Right cardiac atrium (tissue), 5 donors: Measurements from ENCODE around the gene CCDC91. TPM values are rescaled to one million over a fixed set of nuclear protein-coding genes. Genes with fewer than 3 reads are reported as not detected.

Experiments used
- ATAC-seq, 2 donors: fragments of 200-7000 bp; cut with Tn5 transposase; one replicate each; pipeline versions ENCODE4 v1.8.0 to v1.9.1; 2020; ENCODE audit warnings: moderate library complexity in 2 of 2, mild to moderate bottlenecking in 1 of 2
- DNase-seq, 3 donors: peaks; one replicate each; pipeline ENCODE4 v3.0.0-alpha.2; 2020
- H3K27ac ChIP-seq: one replicate; pipeline ENCODE4 v1.5.1; 2013; ENCODE audit warnings: mild to moderate bottlenecking, low read length, control low read depth, moderate library complexity
- H3K27me3 ChIP-seq: one replicate; pipeline ENCODE4 v1.6.1; 2013; ENCODE audit not compliant: control insufficient read depth, insufficient read depth
- H3K4me1 ChIP-seq: one replicate; pipeline ENCODE4 v1.6.1; 2013; ENCODE audit warnings: low read length; ENCODE audit not compliant: control insufficient read depth, insufficient read depth
- H3K4me3 ChIP-seq: one replicate; pipeline ENCODE4 v1.5.1; 2013; ENCODE audit warnings: low read length, control low read depth
- H3K9me3 ChIP-seq: one replicate; pipeline ENCODE4 v1.6.1; 2013; ENCODE audit warnings: low read length; ENCODE audit not compliant: control insufficient read depth
- WGBS: extraction: QIAGEN DNeasy Blood & Tissue Kit; methylation state at CpG from one replicate; pipeline ENCODE4 v1.1.7; 2013; 5-methylcytosine and 5-hydroxymethylcytosine counted together
- intact Hi-C, 4 donors: fragments of 100-400 bp; cut with DNase I; formaldehyde crosslinking; loops; one replicate each; pipeline versions ENCODE4 v1.11.0 to v1.14.0; 2022 to 2023
- polyA plus RNA-seq: library from polyadenylated mRNA; stranded (reverse); fragments of 200-250 nt; gene quantifications from one replicate; pipeline ENCODE4 v1.2.3, GENCODE V29; 2013
- total RNA-seq, 4 donors: library from RNA; stranded (reverse); fragmentation: NEBNext Ultra II Directional; extraction: Animal tissue kit (Norgen Biotek cat#: 25700); gene quantifications; one replicate each; pipeline ENCODE4 v1.2.1, GENCODE V29; 2021
- donor health status: healthy with polysubstance abuse.
- donor health status: DM: no; HTN: yes; CAD: no.
- donor health status: DM: no; HTN: no; CAD: no.
- donor health status: DM: no; HTN: yes; CAD: no; lungs with severe emphysema.
- donor health status: DM: yes; HTN: yes; CAD: no.

Gene CCDC91
- total and polyA plus RNA-seq, 5 donors, result 26.8 to 50.3 (median 45.4) TPM

GRCh38 chr12:28543021-28543890 lies 353.0 kb downstream of the CCDC91 start:
- no peak for DNase-seq
- ATAC-seq, result no peak
- no peak overlapping the region for H3K27ac ChIP-seq
- 75% methylated on average over 10 of the region's 10 CpGs for WGBS
- H3K9me3 ChIP-seq, result no peaks in the 10 kb centered on the region
- intact Hi-C loops, result no loop called here
- H3K27me3 ChIP-seq, result no peaks in the 10 kb centered on the region
- H3K4me3 ChIP-seq, result peak overlapping the region; percentile 3
- no peaks in the 10 kb centered on the region for H3K4me1 ChIP-seq

DNA sequence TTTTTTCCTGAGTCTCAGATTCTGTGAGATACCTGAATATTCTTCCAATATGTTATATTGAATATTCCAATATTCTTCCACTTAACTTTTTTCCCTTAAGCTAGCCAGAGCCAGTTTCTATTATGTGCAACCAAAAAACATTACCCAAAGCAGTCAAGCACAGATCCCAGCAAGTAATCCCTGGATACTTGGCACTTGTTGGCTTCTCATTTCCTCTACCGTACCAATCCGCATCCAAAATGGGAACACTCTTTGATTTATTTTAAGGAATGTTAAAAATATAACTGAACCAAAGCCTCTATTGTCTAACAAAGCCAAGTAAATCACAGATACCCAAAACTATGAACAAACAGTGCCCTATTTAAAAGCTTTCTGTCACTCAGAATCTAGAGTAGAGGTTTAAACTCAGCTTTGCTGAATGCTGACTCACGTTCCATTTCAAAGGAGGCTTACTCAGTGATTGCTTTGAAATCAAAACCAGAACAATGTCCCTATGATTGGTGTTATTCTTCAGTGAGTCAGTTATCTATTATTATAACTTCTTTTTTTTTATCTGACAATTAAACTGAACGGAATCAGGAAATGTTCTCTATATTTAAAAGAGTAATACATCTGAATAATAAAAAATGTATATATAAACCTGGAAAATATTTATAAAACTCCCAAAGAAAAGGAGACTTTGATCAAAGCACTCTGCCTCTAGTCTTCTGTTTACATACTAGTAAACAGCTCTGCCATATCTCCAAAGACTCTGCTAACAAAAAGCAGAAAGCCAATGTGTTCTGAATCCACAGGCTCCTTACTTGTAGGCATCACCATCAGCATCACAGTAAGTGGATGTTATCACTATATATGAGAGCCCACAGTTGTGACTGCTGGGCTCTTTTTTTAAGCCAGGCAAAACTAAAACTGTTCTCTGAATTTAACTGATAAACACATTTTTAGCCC lies 360.8 kb downstream of the CCDC91 start:
- 64% methylated on average over 4 of the region's 4 CpGs for WGBS

GRCh38 chr12:28552251-28552970 lies 362.2 kb downstream of the CCDC91 start:
- DNase-seq (no peak), ATAC-seq (no peak)
- intact Hi-C loops, result no loop called here
- H3K27ac ChIP-seq, result no peak overlapping the region
- no peak overlapping the region for H3K4me3 ChIP-seq
- H3K4me1 ChIP-seq, result no peaks in the 10 kb centered on the region
- 76% methylated on average over 4 of the region's 4 CpGs for WGBS
- H3K9me3 ChIP-seq, result no peaks in the 10 kb centered on the region
- H3K27me3 ChIP-seq, result no peaks in the 10 kb centered on the region

More for the DNA sequence above, 360.8 kb downstream of the CCDC91 start:
- no peak overlapping the region for H3K27ac ChIP-seq
- DNase-seq (no peak), ATAC-seq (peak in 1 of 2 donors; percentile 64)
- intact Hi-C loops, result no loop called here
- no peaks in the 10 kb centered on the region for H3K4me1 ChIP-seq
- H3K9me3 ChIP-seq, result no peaks in the 10 kb centered on the region
- no peaks in the 10 kb centered on the region for H3K27me3 ChIP-seq
- H3K4me3 ChIP-seq, result no peak overlapping the region

GRCh38 chr12:28555748-28556147 lies 365.5 kb downstream of the CCDC91 start:
- Histone ChIP-seq H3K4me1 (no peaks in the 10 kb centered on the region), H3K27ac (no peak overlapping the region), H3K9me3 (no peaks in the 10 kb centered on the region), H3K27me3 (no peaks in the 10 kb centered on the region), H3K4me3 (no peak overlapping the region)
- intact Hi-C loops, result no loop called here
- 46% methylated on average over 4 of the region's 4 CpGs for WGBS
- ATAC-seq (no peak), DNase-seq (no peak)

DNA sequence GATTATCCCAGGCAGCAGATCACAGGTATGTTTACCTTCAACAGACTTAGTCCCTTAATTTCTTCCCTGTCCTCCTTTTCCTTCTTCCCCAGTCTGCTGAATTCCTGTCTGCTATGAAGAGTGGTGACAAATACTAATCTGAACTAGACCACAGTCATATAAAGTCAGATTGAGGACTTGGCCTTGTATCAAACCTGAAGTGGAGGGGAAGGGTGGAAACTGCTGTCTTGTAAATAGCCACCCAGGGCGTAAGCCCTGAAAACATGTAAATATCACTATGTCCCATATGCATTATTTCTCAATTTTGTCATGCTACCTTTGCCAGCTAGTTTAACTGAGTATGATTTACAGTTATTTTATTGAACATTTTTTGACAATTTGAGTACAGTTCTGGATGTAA lies 368.0 kb downstream of the CCDC91 start:
- no peaks in the 10 kb centered on the region for H3K4me1 ChIP-seq
- no peak for ATAC-seq
- intact Hi-C loops, result no loop called here
- H3K4me3 ChIP-seq, result no peak overlapping the region
- H3K9me3 ChIP-seq, result no peaks in the 10 kb centered on the region
- DNase-seq, result no peak
- no peak overlapping the region for H3K27ac ChIP-seq
- H3K27me3 ChIP-seq, result no peaks in the 10 kb centered on the region
- WGBS, result 76% methylated on average over 1 of the region's 1 CpG

DNA sequence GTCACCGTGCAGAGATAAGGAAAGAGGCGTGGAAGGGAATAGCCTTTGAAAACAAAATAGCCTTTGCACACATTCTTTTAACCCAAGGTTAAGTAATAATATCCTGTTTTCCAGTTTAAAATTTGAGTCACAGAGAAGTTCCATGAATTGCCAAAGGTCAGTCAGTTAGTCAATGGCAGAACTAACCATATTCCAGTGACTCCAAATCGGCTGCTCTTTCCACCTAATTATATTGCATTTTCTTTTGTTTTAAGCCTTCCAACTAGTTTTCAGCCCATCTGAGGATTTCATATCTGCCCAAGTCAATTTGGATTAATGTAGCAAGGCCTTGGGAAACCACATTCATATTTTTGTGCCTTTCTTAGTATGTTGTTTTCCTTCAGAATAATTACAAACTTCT lies 373.0 kb downstream of the CCDC91 start:
- no peak overlapping the region for H3K27ac ChIP-seq
- WGBS, result 69% methylated on average over 3 of the region's 3 CpGs
- H3K27me3 ChIP-seq, result no peaks in the 10 kb centered on the region
- ATAC-seq (peak in 1 of 2 donors; percentile 47), DNase-seq (no peak)
- intact Hi-C loops, result no loop called here
- no peaks in the 10 kb centered on the region for H3K9me3 ChIP-seq
- no peak overlapping the region for H3K4me3 ChIP-seq
- H3K4me1 ChIP-seq, result no peaks in the 10 kb centered on the region

- Histone ChIP-seq H3K4me3 (no peak overlapping the region), H3K27ac (no peak overlapping the region), H3K9me3 (no peaks in the 10 kb centered on the region), H3K27me3 (no peaks in the 10 kb centered on the region), H3K4me1 (no peaks in the 10 kb centered on the region)
- ATAC-seq (no peak), DNase-seq (no peak)
- WGBS, result 91% methylated on average over 2 of the region's 2 CpGs
- intact Hi-C loops, result no loop called here
Measured at GRCh38 chr12:28563936-28564335, 373.7 kb downstream of the CCDC91 start.

DNA sequence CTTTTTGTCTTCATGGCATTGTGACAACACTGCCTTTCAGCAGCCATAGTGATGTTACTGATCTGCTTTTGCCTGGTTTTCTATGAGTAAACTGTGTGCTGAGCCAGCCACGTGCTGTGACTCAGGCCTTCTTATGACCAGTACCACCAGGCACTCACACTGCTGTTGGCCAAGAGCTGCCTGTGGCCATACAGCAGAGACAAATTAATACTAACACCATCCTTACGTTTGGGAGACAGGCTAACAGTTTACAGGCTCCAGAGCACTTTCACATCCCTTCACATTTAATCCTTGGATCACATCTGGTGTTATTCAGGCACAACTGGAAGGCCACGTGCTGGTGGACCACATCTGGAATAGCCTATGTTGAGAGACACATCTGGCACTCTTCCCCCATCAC lies 377.9 kb downstream of the CCDC91 start:
- intact Hi-C loops, result no loop called here
- Histone ChIP-seq H3K27me3 (no peaks in the 10 kb centered on the region), H3K27ac (no peak overlapping the region), H3K4me1 (no peaks in the 10 kb centered on the region), H3K4me3 (no peak overlapping the region), H3K9me3 (no peaks in the 10 kb centered on the region)
- DNase-seq, result no peak
- 76% methylated on average over 3 of the region's 3 CpGs for WGBS
- no peak for ATAC-seq

GRCh38 chr12:28568704-28569103 lies 378.4 kb downstream of the CCDC91 start:
- intact Hi-C loops, result no loop called here
- no peak overlapping the region for H3K4me3 ChIP-seq
- H3K27me3 ChIP-seq, result no peaks in the 10 kb centered on the region
- H3K4me1 ChIP-seq, result no peaks in the 10 kb centered on the region
- DNase-seq, result no peak
- H3K9me3 ChIP-seq, result no peaks in the 10 kb centered on the region
- 85% methylated on average over 6 of the region's 6 CpGs for WGBS
- H3K27ac ChIP-seq, result no peak overlapping the region
- ATAC-seq, result no peak

DNA sequence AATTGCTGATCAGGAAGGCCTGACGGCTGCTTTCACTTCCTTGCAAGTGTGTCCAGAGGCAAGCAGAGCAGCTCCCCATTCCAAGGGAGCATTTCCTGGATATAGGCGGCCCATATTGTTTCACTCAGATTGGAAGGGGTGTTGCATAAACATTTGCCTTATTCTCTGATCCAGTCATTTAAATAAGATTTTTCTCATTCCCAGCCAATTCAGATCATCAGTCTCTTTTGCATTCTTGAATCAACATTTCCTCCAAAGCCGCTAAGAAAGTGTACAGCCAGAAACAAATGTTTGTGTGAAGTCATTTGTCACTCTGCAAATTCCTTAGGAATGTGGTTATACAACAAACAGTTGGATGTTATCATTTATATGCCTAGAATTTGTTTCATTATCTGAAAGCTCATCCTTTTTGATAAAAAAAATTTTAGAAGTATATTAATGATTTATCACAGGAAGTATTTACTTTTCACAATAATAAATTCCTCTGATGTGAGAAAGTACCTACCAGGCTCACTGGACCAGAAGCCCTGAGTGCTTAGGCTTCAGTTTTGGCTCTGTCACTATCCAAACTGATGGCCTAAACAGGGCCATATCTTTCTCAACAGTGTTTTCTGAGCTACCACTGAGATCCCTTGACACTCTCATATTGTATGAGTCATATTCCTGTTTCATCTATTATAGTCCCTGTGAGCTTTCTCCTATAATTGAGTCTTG lies 379.6 kb downstream of the CCDC91 start:
- no peaks in the 10 kb centered on the region for H3K9me3 ChIP-seq
- H3K4me3 ChIP-seq, result no peak overlapping the region
- peak; percentile 41 to 66 for ATAC-seq
- WGBS, result 44% methylated on average over 3 of the region's 3 CpGs
- no peak overlapping the region for H3K27ac ChIP-seq
- intact Hi-C loops, result no loop called here
- no peaks in the 10 kb centered on the region for H3K4me1 ChIP-seq
- H3K27me3 ChIP-seq, result no peaks in the 10 kb centered on the region
- no peak for DNase-seq
